Stimulated activated CD4-positive, alpha-beta T cell treated with anti-CD3 and anti-CD28 coated beads, Interleukin-1b, Interleukin-23, amount 100 ng/mL, for 4 hours (primary cell): Measurements from ENCODE around the gene PSENEN.

ENCODE experiments used
- DNase-seq, 2 donors: peaks; one replicate each; pipeline ENCODE4 v3.0.0-alpha.2; 2020; ENCODE audit warnings: low read depth in 2 of 2

The PSENEN gene

GRCh38 chr19:35733180-35734125 lies 12.0 kb upstream of the PSENEN start:
- DNase-seq, result no peak

GRCh38 chr19:35734273-35734672 lies 11.2 kb upstream of the PSENEN start:
- no peak for DNase-seq

GRCh38 chr19:35734889-35735288 lies 10.6 kb upstream of the PSENEN start:
- no peak for DNase-seq

GRCh38 chr19:35736913-35737886 lies 8.3 kb upstream of the PSENEN start:
- DNase-seq, result no peak

- DNase-seq, result no peak
Measured at GRCh38 chr19:35738021-35738886, 7.2 kb upstream of the PSENEN start.

- DNase-seq, result no peak
Measured at GRCh38 chr19:35738887-35739229, 6.6 kb upstream of the PSENEN start.

- DNase-seq, result no peak
Measured at GRCh38 chr19:35739275-35740107, 6.0 kb upstream of the PSENEN start.

- no peak for DNase-seq
Measured at GRCh38 chr19:35740108-35740422, 5.4 kb upstream of the PSENEN start.

- peak; percentile 88 to 93 for DNase-seq
Measured at GRCh38 chr19:35740423-35741202, 4.8 kb upstream of the PSENEN start.

- DNase-seq, result no peak
Measured at GRCh38 chr19:35741203-35741515, 4.3 kb upstream of the PSENEN start.

- DNase-seq, result peak; percentile 39 to 48
Measured at GRCh38 chr19:35742121-35742724, 3.2 kb upstream of the PSENEN start, which contains the start of gene IGFLR1. TSS of gene IGFLR1 (minus strand) at chr19:35742452. CDS start at chr19:35741180, 1,272 bp downstream.

- no peak for DNase-seq
Measured at GRCh38 chr19:35743640-35744429, 1.6 kb upstream of the PSENEN start.

GRCh38 chr19:35744430-35745327 lies 772 bp upstream of the PSENEN start:
- peak; percentile 81 to 87 for DNase-seq

GRCh38 chr19:35746087-35746462 lies 624 bp downstream of the PSENEN start:
- DNase-seq, result no peak

GRCh38 chr19:35746531-35746930 lies 1.1 kb downstream of the PSENEN start:
- DNase-seq, result no peak

- DNase-seq, result peak; percentile 92 to 96
Measured at GRCh38 chr19:35748106-35749020, 2.9 kb downstream of the PSENEN start, which contains the start of gene LIN37. TSS of gene LIN37 (plus strand) at chr19:35748576. CDS start at chr19:35748725, 149 bp downstream.

GRCh38 chr19:35750167-35750566 lies 4.7 kb downstream of the PSENEN start:
- no peak for DNase-seq
